H9 (cell line): ENCODE measurements around the gene LMTK2. TPM values are rescaled to one million over a fixed set of nuclear protein-coding genes. Genes with fewer than 3 reads are reported as not detected.

Experiments used
- DNase-seq: peaks from one replicate; pipeline ENCODE4 v3.0.0-alpha.2; 2017
- H2AFZ ChIP-seq: one replicate; pipeline ENCODE4 v1.6.1; 2013; ENCODE audit warnings: mild to moderate bottlenecking, low read length, control low read depth, moderate library complexity
- H2AK5ac ChIP-seq: 2 replicates; pipeline ENCODE4 v1.6.1; 2013; ENCODE audit warnings: low read length, control low read depth, mixed read lengths; ENCODE audit not compliant: insufficient read length
- H2BK120ac ChIP-seq: one replicate; pipeline ENCODE4 v1.6.1; 2013; ENCODE audit warnings: low read depth, mild to moderate bottlenecking, low read length, control low read depth, inconsistent platforms; ENCODE audit not compliant: poor library complexity, severe bottlenecking
- H2BK12ac ChIP-seq: 2 replicates; pipeline ENCODE4 v1.6.1; 2013; ENCODE audit warnings: low read length, control low read depth, mixed read lengths, low read depth; ENCODE audit not compliant: insufficient read length
- H2BK15ac ChIP-seq: 2 replicates; pipeline ENCODE4 v1.6.1; 2013; ENCODE audit warnings: low read depth, low read length, control low read depth
- H2BK20ac ChIP-seq: one replicate; pipeline ENCODE4 v1.6.1; 2013; ENCODE audit warnings: low read depth, mild to moderate bottlenecking, low read length, control low read depth, inconsistent platforms; ENCODE audit not compliant: poor library complexity, severe bottlenecking
- H2BK5ac ChIP-seq: 2 replicates; pipeline ENCODE4 v1.6.1; 2013; ENCODE audit warnings: low read length, control low read depth, mixed read lengths; ENCODE audit not compliant: insufficient read length
- H3K14ac ChIP-seq: 2 replicates; pipeline ENCODE4 v1.6.1; 2013; ENCODE audit warnings: low read length, control low read depth; ENCODE audit not compliant: insufficient read depth
- H3K18ac ChIP-seq: 2 replicates; pipeline ENCODE4 v1.6.1; 2013; ENCODE audit warnings: low read depth, mild to moderate bottlenecking, mixed read lengths, low read length, control low read depth; ENCODE audit not compliant: insufficient read length
- H3K23ac ChIP-seq: 2 replicates; pipeline ENCODE4 v1.6.1; 2013; ENCODE audit warnings: low read length, control low read depth, mixed read lengths, low read depth; ENCODE audit not compliant: insufficient read length
- H3K23me2 ChIP-seq: 2 replicates; pipeline ENCODE4 v1.6.1; 2013; ENCODE audit warnings: low read depth, mild to moderate bottlenecking, mixed read lengths, low read length, control low read depth; ENCODE audit not compliant: insufficient read length, poor library complexity, severe bottlenecking
- H3K27ac ChIP-seq: 2 replicates; pipeline ENCODE4 v1.5.1; 2013; ENCODE audit warnings: low read length, control low read depth, mixed read lengths, low read depth; ENCODE audit not compliant: insufficient read length
- H3K27me3 ChIP-seq: 2 replicates; pipeline ENCODE4 v1.6.1; 2013; ENCODE audit warnings: low read length, control low read depth, inconsistent platforms; ENCODE audit not compliant: insufficient read depth
- H3K4ac ChIP-seq: 2 replicates; pipeline ENCODE4 v1.6.1; 2013; ENCODE audit warnings: low read depth, mild to moderate bottlenecking, control low read depth, inconsistent platforms, low read length, moderate library complexity
- H3K4me1 ChIP-seq: 2 replicates; pipeline ENCODE4 v1.6.1; 2013; ENCODE audit warnings: low read length, control low read depth, inconsistent platforms; ENCODE audit not compliant: insufficient read depth
- H3K4me2 ChIP-seq: 2 replicates; pipeline ENCODE4 v1.6.1; 2013; ENCODE audit warnings: low read length, control low read depth, mixed read lengths; ENCODE audit not compliant: insufficient read length, insufficient read depth
- H3K56ac ChIP-seq: 2 replicates; pipeline ENCODE4 v1.6.1; 2013; ENCODE audit warnings: low read depth, mild to moderate bottlenecking, mixed read lengths, low read length, control low read depth; ENCODE audit not compliant: insufficient read length
- H3K79me1 ChIP-seq: 2 replicates; pipeline ENCODE4 v1.6.1; 2013; ENCODE audit warnings: low read depth, mild to moderate bottlenecking, moderate library complexity, low read length, control low read depth, inconsistent platforms; ENCODE audit not compliant: insufficient read depth, poor library complexity, severe bottlenecking
- H3K79me2 ChIP-seq: 2 replicates; pipeline ENCODE4 v1.6.1; 2013; ENCODE audit warnings: low read length, control low read depth, inconsistent platforms; ENCODE audit not compliant: insufficient read depth
- H3K9ac ChIP-seq: 2 replicates; pipeline ENCODE4 v1.6.1; 2013; ENCODE audit warnings: low read length, control low read depth, mixed read lengths; ENCODE audit not compliant: insufficient read length; ENCODE audit errors: extremely low read depth
- H3K9me3 ChIP-seq: one replicate; pipeline ENCODE4 v1.6.1; 2013; ENCODE audit warnings: low read depth, low read length, inconsistent platforms; ENCODE audit not compliant: control insufficient read depth
- H3T11ph ChIP-seq: one replicate; pipeline ENCODE4 v1.6.1; 2013; ENCODE audit warnings: mild to moderate bottlenecking, low read length, control low read depth, inconsistent platforms
- H4K20me1 ChIP-seq: one replicate; pipeline ENCODE4 v1.6.1; 2013; ENCODE audit not compliant: control insufficient read depth, insufficient read length, insufficient read depth
- H4K5ac ChIP-seq: 2 replicates; pipeline ENCODE4 v1.6.1; 2013; ENCODE audit warnings: low read depth, mild to moderate bottlenecking, mixed read lengths, low read length, control low read depth; ENCODE audit not compliant: insufficient read length
- H4K8ac ChIP-seq: replicated peaks from 2 replicates; pipeline ENCODE4 v1.6.1; 2013; ENCODE audit warnings: low read length, control low read depth, mixed read lengths, low read depth; ENCODE audit not compliant: insufficient read length
- H4K91ac ChIP-seq: 2 replicates; pipeline ENCODE4 v1.6.1; 2013; ENCODE audit warnings: low read depth, mild to moderate bottlenecking, moderate library complexity, mixed read lengths, low read length, control low read depth; ENCODE audit not compliant: insufficient read length
- H3K27ac Mint-ChIP-seq, 3 experiments: 2 replicates in 2 of 3; 3 replicates in 1 of 3; pipeline ENCODE4 v1.8.0; 2020 to 2021; ENCODE audit warnings: mixed read lengths in 3 of 3, mild to moderate bottlenecking in 1 of 3, moderate library complexity in 1 of 3
- H3K27me3 Mint-ChIP-seq: 2 replicates; pipeline ENCODE4 v1.8.0; 2021; ENCODE audit warnings: low read depth, mild to moderate bottlenecking, moderate library complexity, mixed read lengths
- H3K36me3 Mint-ChIP-seq, 3 experiments: 2 replicates in 2 of 3; 3 replicates in 1 of 3; pipeline ENCODE4 v1.8.0; 2020 to 2021; ENCODE audit warnings: low read depth in 3 of 3, mixed read lengths in 3 of 3; ENCODE audit not compliant: insufficient read depth in 1 of 3
- H3K4me1 Mint-ChIP-seq, 2 experiments: 2 replicates each; pipeline ENCODE4 v1.8.0; 2020; ENCODE audit warnings: mixed read lengths in 2 of 2
- H3K4me3 Mint-ChIP-seq, 2 experiments: 2 replicates in 1 of 2; 3 replicates in 1 of 2; pipeline ENCODE4 v1.8.0; 2020 to 2021; ENCODE audit warnings: mild to moderate bottlenecking in 2 of 2, mixed read lengths in 2 of 2, moderate library complexity in 1 of 2
- H3K9me3 Mint-ChIP-seq, 2 experiments: 2 replicates in 1 of 2; 3 replicates in 1 of 2; pipeline ENCODE4 v1.8.0; 2020; ENCODE audit warnings: mild to moderate bottlenecking in 2 of 2, mixed read lengths in 2 of 2, moderate library complexity in 1 of 2
- CTCF ChIP-seq: fragments of 200-600 bp; sonication (generic); conservative IDR thresholded peaks from 3 replicates; pipeline ENCODE4 v1.8.0; 2021; ENCODE audit warnings: antibody characterized with exemption, mild to moderate bottlenecking
- WGBS: extraction: QIAGEN DNeasy Blood & Tissue Kit; methylation state at CpG from one replicate; pipeline ENCODE4 v1.1.7; 2013; ENCODE audit warnings: missing lambda C conversion rate, low lambda C conversion rate, mixed read lengths; ENCODE audit not compliant: insufficient read length; ENCODE audit errors: extremely low coverage; 5-methylcytosine and 5-hydroxymethylcytosine counted together
- total RNA-seq: library from RNA; stranded (reverse); gene quantifications from 2 replicates; pipeline ENCODE4 v1.2.1, GENCODE V29; 2021

The LMTK2 gene
- total RNA-seq, 1 experiment from 2014 or later = 24.9 TPM

DNA sequence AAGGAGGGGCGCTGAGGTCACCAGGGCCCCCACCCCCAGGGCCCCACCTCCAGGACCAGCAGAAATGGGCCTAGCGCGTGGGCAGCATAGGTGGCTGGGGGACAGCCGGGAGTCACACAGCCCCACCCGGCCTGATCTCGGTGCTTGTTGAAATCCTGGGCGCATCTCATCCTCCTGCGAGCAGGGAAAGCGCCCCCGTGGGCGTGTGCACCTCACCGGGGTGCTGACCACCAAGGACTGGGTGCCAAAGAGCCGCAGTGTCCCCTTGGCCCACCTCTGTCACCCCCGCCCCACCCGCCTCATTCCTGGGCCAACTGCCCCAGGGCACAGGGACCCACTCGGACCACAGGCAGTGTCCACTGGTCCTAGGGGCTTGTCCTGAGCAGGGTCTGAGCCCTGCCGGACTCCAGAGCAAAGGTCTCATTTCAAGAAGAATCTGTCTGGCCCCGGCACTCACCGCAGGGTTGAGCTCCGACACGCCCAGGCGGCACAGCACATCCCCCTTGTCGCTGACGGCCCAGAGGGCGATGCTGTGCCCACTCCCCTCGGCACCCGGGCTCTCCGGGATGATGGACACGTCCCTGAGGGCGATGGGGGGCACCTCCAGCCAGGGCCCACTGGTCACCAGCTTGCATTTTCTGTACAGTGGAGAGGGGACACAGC is 116.0 kb downstream of the LMTK2 start:
- no peak overlapping the region for H2AFZ ChIP-seq
- no peaks in the 10 kb centered on the region for H3K79me1 ChIP-seq
- no peak overlapping the region for H3K9ac ChIP-seq
- no peak overlapping the region for H2BK5ac ChIP-seq
- H3K79me2 ChIP-seq = no peaks in the 10 kb centered on the region
- no peak overlapping the region for H4K5ac ChIP-seq
- H3K56ac ChIP-seq = no peak overlapping the region
- H3K23me2 ChIP-seq = no peaks in the 10 kb centered on the region
- H2BK120ac ChIP-seq = no peak overlapping the region
- no peak overlapping the region for H3K27ac Mint-ChIP-seq
- peaks cover 2 to 8% of the 10 kb centered on the region in 2 experiments; a peak in 3 of 4 replicates for H3K4me1 Mint-ChIP-seq
- H3K9me3 Mint-ChIP-seq = no peaks in the 10 kb centered on the region
- H3K14ac ChIP-seq = no peak overlapping the region; the same call in 1 of the 2 replicates
- no peaks in the 10 kb centered on the region for H4K20me1 ChIP-seq
- H3K36me3 Mint-ChIP-seq = 0 out of 7 replicates have a peak, but pooled peaks cover 0 to 3% (median 0%) of the 10 kb centered on the region in 3 experiments
- no peak overlapping the region for H2BK15ac ChIP-seq
- no peak overlapping the region for H4K91ac ChIP-seq
- no peak overlapping the region for H3K18ac ChIP-seq
- H3K4me3 Mint-ChIP-seq = no peak overlapping the region
- H3T11ph ChIP-seq = no peak overlapping the region
- no peak overlapping the region for H4K8ac ChIP-seq
- H3K27me3 Mint-ChIP-seq = no peaks in the 10 kb centered on the region
- no peaks in the 10 kb centered on the region for H3K9me3 ChIP-seq
- H3K4ac ChIP-seq = no peak overlapping the region
- no peaks in the 10 kb centered on the region for H3K27me3 ChIP-seq
- no peak overlapping the region for H3K4me2 ChIP-seq
- DNase-seq = no peak
- TF ChIP-seq CTCF = no peak
- H3K27ac ChIP-seq = no peak overlapping the region
- no peak overlapping the region for H2AK5ac ChIP-seq
- no peak overlapping the region for H2BK12ac ChIP-seq
- no peaks in the 10 kb centered on the region for H3K4me1 ChIP-seq
- no peak overlapping the region for H2BK20ac ChIP-seq
- H3K23ac ChIP-seq = no peak overlapping the region
- WGBS = no CpG with 5 or more reads among the region's 30 CpGs
